ENCODE results near the gene ABCA8.
"Not testable (repeated sequence)": the region's sequence is repeated elsewhere in the genome, so short reads cannot be mapped to it uniquely, and the experiment has no call there.

Gene ABCA8

GRCh38 chr17:68829211-68829610, 126.0 kb downstream of the ABCA8 start:
- no peak for DNase-seq

GRCh38 chr17:68824707-68825106, 130.5 kb downstream of the ABCA8 start:
- DNase-seq, result no peak

GRCh38 chr17:68824185-68824584, 131.0 kb downstream of the ABCA8 start:
- not testable (repeated sequence) for DNase-seq

- no peak for DNase-seq
These were observed 132.4 kb downstream of the ABCA8 start for GRCh38 chr17:68822719-68823289.

- no peak for DNase-seq
These were observed 133.1 kb downstream of the ABCA8 start for GRCh38 chr17:68821860-68822696.

- DNase-seq, result no peak
These were observed 134.2 kb downstream of the ABCA8 start for GRCh38 chr17:68820825-68821481.

GRCh38 chr17:68820476-68820824, 134.7 kb downstream of the ABCA8 start:
- DNase-seq, result no peak

- DNase-seq, result no peak
These were observed 135.7 kb downstream of the ABCA8 start for GRCh38 chr17:68819465-68819864.
